H9 (cell line): ENCODE results near the gene ANK3. TPM values are rescaled to one million over a fixed set of nuclear protein-coding genes. Genes with fewer than 3 reads are reported as not detected.

Experiments
- DNase-seq: peaks from one replicate; pipeline ENCODE4 v3.0.0-alpha.2; 2017
- H2AFZ ChIP-seq: one replicate; pipeline ENCODE4 v1.6.1; 2013; ENCODE audit warnings: mild to moderate bottlenecking, low read length, control low read depth, moderate library complexity
- H2AK5ac ChIP-seq: 2 replicates; pipeline ENCODE4 v1.6.1; 2013; ENCODE audit warnings: low read length, control low read depth, mixed read lengths; ENCODE audit not compliant: insufficient read length
- H2BK120ac ChIP-seq: one replicate; pipeline ENCODE4 v1.6.1; 2013; ENCODE audit warnings: low read depth, mild to moderate bottlenecking, low read length, control low read depth, inconsistent platforms; ENCODE audit not compliant: poor library complexity, severe bottlenecking
- H2BK12ac ChIP-seq: 2 replicates; pipeline ENCODE4 v1.6.1; 2013; ENCODE audit warnings: low read length, control low read depth, mixed read lengths, low read depth; ENCODE audit not compliant: insufficient read length
- H2BK15ac ChIP-seq: 2 replicates; pipeline ENCODE4 v1.6.1; 2013; ENCODE audit warnings: low read depth, low read length, control low read depth
- H2BK20ac ChIP-seq: one replicate; pipeline ENCODE4 v1.6.1; 2013; ENCODE audit warnings: low read depth, mild to moderate bottlenecking, low read length, control low read depth, inconsistent platforms; ENCODE audit not compliant: poor library complexity, severe bottlenecking
- H2BK5ac ChIP-seq: 2 replicates; pipeline ENCODE4 v1.6.1; 2013; ENCODE audit warnings: low read length, control low read depth, mixed read lengths; ENCODE audit not compliant: insufficient read length
- H3K14ac ChIP-seq: 2 replicates; pipeline ENCODE4 v1.6.1; 2013; ENCODE audit warnings: low read length, control low read depth; ENCODE audit not compliant: insufficient read depth
- H3K18ac ChIP-seq: 2 replicates; pipeline ENCODE4 v1.6.1; 2013; ENCODE audit warnings: low read depth, mild to moderate bottlenecking, mixed read lengths, low read length, control low read depth; ENCODE audit not compliant: insufficient read length
- H3K23ac ChIP-seq: 2 replicates; pipeline ENCODE4 v1.6.1; 2013; ENCODE audit warnings: low read length, control low read depth, mixed read lengths, low read depth; ENCODE audit not compliant: insufficient read length
- H3K23me2 ChIP-seq: 2 replicates; pipeline ENCODE4 v1.6.1; 2013; ENCODE audit warnings: low read depth, mild to moderate bottlenecking, mixed read lengths, low read length, control low read depth; ENCODE audit not compliant: insufficient read length, poor library complexity, severe bottlenecking
- H3K27ac ChIP-seq: 2 replicates; pipeline ENCODE4 v1.5.1; 2013; ENCODE audit warnings: low read length, control low read depth, mixed read lengths, low read depth; ENCODE audit not compliant: insufficient read length
- H3K27me3 ChIP-seq: 2 replicates; pipeline ENCODE4 v1.6.1; 2013; ENCODE audit warnings: low read length, control low read depth, inconsistent platforms; ENCODE audit not compliant: insufficient read depth
- H3K4ac ChIP-seq: 2 replicates; pipeline ENCODE4 v1.6.1; 2013; ENCODE audit warnings: low read depth, mild to moderate bottlenecking, control low read depth, inconsistent platforms, low read length, moderate library complexity
- H3K4me1 ChIP-seq: 2 replicates; pipeline ENCODE4 v1.6.1; 2013; ENCODE audit warnings: low read length, control low read depth, inconsistent platforms; ENCODE audit not compliant: insufficient read depth
- H3K4me2 ChIP-seq: 2 replicates; pipeline ENCODE4 v1.6.1; 2013; ENCODE audit warnings: low read length, control low read depth, mixed read lengths; ENCODE audit not compliant: insufficient read length, insufficient read depth
- H3K56ac ChIP-seq: 2 replicates; pipeline ENCODE4 v1.6.1; 2013; ENCODE audit warnings: low read depth, mild to moderate bottlenecking, mixed read lengths, low read length, control low read depth; ENCODE audit not compliant: insufficient read length
- H3K79me1 ChIP-seq: 2 replicates; pipeline ENCODE4 v1.6.1; 2013; ENCODE audit warnings: low read depth, mild to moderate bottlenecking, moderate library complexity, low read length, control low read depth, inconsistent platforms; ENCODE audit not compliant: insufficient read depth, poor library complexity, severe bottlenecking
- H3K79me2 ChIP-seq: 2 replicates; pipeline ENCODE4 v1.6.1; 2013; ENCODE audit warnings: low read length, control low read depth, inconsistent platforms; ENCODE audit not compliant: insufficient read depth
- H3K9ac ChIP-seq: 2 replicates; pipeline ENCODE4 v1.6.1; 2013; ENCODE audit warnings: low read length, control low read depth, mixed read lengths; ENCODE audit not compliant: insufficient read length; ENCODE audit errors: extremely low read depth
- H3K9me3 ChIP-seq: one replicate; pipeline ENCODE4 v1.6.1; 2013; ENCODE audit warnings: low read depth, low read length, inconsistent platforms; ENCODE audit not compliant: control insufficient read depth
- H3T11ph ChIP-seq: one replicate; pipeline ENCODE4 v1.6.1; 2013; ENCODE audit warnings: mild to moderate bottlenecking, low read length, control low read depth, inconsistent platforms
- H4K20me1 ChIP-seq: one replicate; pipeline ENCODE4 v1.6.1; 2013; ENCODE audit not compliant: control insufficient read depth, insufficient read length, insufficient read depth
- H4K5ac ChIP-seq: 2 replicates; pipeline ENCODE4 v1.6.1; 2013; ENCODE audit warnings: low read depth, mild to moderate bottlenecking, mixed read lengths, low read length, control low read depth; ENCODE audit not compliant: insufficient read length
- H4K8ac ChIP-seq: replicated peaks from 2 replicates; pipeline ENCODE4 v1.6.1; 2013; ENCODE audit warnings: low read length, control low read depth, mixed read lengths, low read depth; ENCODE audit not compliant: insufficient read length
- H4K91ac ChIP-seq: 2 replicates; pipeline ENCODE4 v1.6.1; 2013; ENCODE audit warnings: low read depth, mild to moderate bottlenecking, moderate library complexity, mixed read lengths, low read length, control low read depth; ENCODE audit not compliant: insufficient read length
- H3K27ac Mint-ChIP-seq, 3 experiments: 2 replicates in 2 of 3; 3 replicates in 1 of 3; pipeline ENCODE4 v1.8.0; 2020 to 2021; ENCODE audit warnings: mixed read lengths in 3 of 3, mild to moderate bottlenecking in 1 of 3, moderate library complexity in 1 of 3
- H3K27me3 Mint-ChIP-seq: 2 replicates; pipeline ENCODE4 v1.8.0; 2021; ENCODE audit warnings: low read depth, mild to moderate bottlenecking, moderate library complexity, mixed read lengths
- H3K36me3 Mint-ChIP-seq, 3 experiments: 2 replicates in 2 of 3; 3 replicates in 1 of 3; pipeline ENCODE4 v1.8.0; 2020 to 2021; ENCODE audit warnings: low read depth in 3 of 3, mixed read lengths in 3 of 3; ENCODE audit not compliant: insufficient read depth in 1 of 3
- H3K4me1 Mint-ChIP-seq, 2 experiments: 2 replicates each; pipeline ENCODE4 v1.8.0; 2020; ENCODE audit warnings: mixed read lengths in 2 of 2
- H3K4me3 Mint-ChIP-seq, 2 experiments: 2 replicates in 1 of 2; 3 replicates in 1 of 2; pipeline ENCODE4 v1.8.0; 2020 to 2021; ENCODE audit warnings: mild to moderate bottlenecking in 2 of 2, mixed read lengths in 2 of 2, moderate library complexity in 1 of 2
- H3K9me3 Mint-ChIP-seq, 2 experiments: 2 replicates in 1 of 2; 3 replicates in 1 of 2; pipeline ENCODE4 v1.8.0; 2020; ENCODE audit warnings: mild to moderate bottlenecking in 2 of 2, mixed read lengths in 2 of 2, moderate library complexity in 1 of 2
- CTCF ChIP-seq: fragments of 200-600 bp; sonication (generic); conservative IDR thresholded peaks from 3 replicates; pipeline ENCODE4 v1.8.0; 2021; ENCODE audit warnings: antibody characterized with exemption, mild to moderate bottlenecking
- total RNA-seq: library from RNA; stranded (reverse); gene quantifications from 2 replicates; pipeline ENCODE4 v1.2.1, GENCODE V29; 2021

ANK3 gene
- total RNA-seq, 1 experiment from 2014 or later: 59.6 TPM

GRCh38 chr10:60290558-60290957 is 99.1 kb downstream of the ANK3 start:
- no peak overlapping the region for H2BK20ac ChIP-seq
- H3K79me1 ChIP-seq: no peaks in the 10 kb centered on the region
- H4K8ac ChIP-seq: no peak overlapping the region
- H3K9me3 Mint-ChIP-seq: no peaks in the 10 kb centered on the region
- H3K4ac ChIP-seq: no peak overlapping the region
- H3K4me1 ChIP-seq: no peaks in the 10 kb centered on the region
- H3K56ac ChIP-seq: no peak overlapping the region
- H3T11ph ChIP-seq: no peak overlapping the region
- H2BK12ac ChIP-seq: no peak overlapping the region
- H3K18ac ChIP-seq: no peak overlapping the region
- H4K91ac ChIP-seq: no peak overlapping the region
- no peak overlapping the region for H2AK5ac ChIP-seq
- no peaks in the 10 kb centered on the region for H3K23me2 ChIP-seq
- peak overlapping the region in 1 of 3 experiments; percentile 58; a peak in 2 of 7 replicates for H3K27ac Mint-ChIP-seq
- no peak overlapping the region for H3K27ac ChIP-seq
- 0 out of 2 replicates have a peak overlapping the region, but pooled peaks have one; percentile 44 for H3K14ac ChIP-seq
- no peak for TF ChIP-seq CTCF
- no peak overlapping the region for H2AFZ ChIP-seq
- no peak overlapping the region; the same call in 1 of the 2 replicates for H2BK15ac ChIP-seq
- H3K9me3 ChIP-seq: no peaks in the 10 kb centered on the region
- no peak overlapping the region for H3K23ac ChIP-seq
- no peaks in the 10 kb centered on the region for H4K20me1 ChIP-seq
- no peak for DNase-seq
- H3K9ac ChIP-seq: no peak overlapping the region
- H2BK5ac ChIP-seq: no peak overlapping the region
- no peak overlapping the region for H4K5ac ChIP-seq
- no peak overlapping the region for H3K4me3 Mint-ChIP-seq
- H3K4me2 ChIP-seq: no peak overlapping the region
- H3K36me3 Mint-ChIP-seq: no peaks in the 10 kb centered on the region
- H3K4me1 Mint-ChIP-seq: peaks cover 7 to 15% of the 10 kb centered on the region in 2 experiments
- H3K27me3 Mint-ChIP-seq: no peaks in the 10 kb centered on the region
- H3K27me3 ChIP-seq: no peaks in the 10 kb centered on the region
- no peaks in the 10 kb centered on the region for H3K79me2 ChIP-seq
- H2BK120ac ChIP-seq: no peak overlapping the region
